Neutrophil (primary cell): Measurements from ENCODE around the gene SKIC8.
A peak's percentile ranks its signal among the peaks of the same experiment; 100 is the strongest.

ENCODE experiments used
- H3K27ac ChIP-seq: fragments of 200-600 bp; sonication (generic); 2 replicates; pipeline ENCODE4 v1.5.1; 2016; ENCODE audit warnings: mild to moderate bottlenecking, moderate library complexity
- H3K27me3 ChIP-seq: fragments of 200-600 bp; sonication (generic); 2 replicates; pipeline ENCODE4 v1.6.0; 2016; ENCODE audit warnings: mild to moderate bottlenecking
- H3K36me3 ChIP-seq: fragments of 200-600 bp; sonication (generic); 2 replicates; pipeline ENCODE4 v1.5.1; 2017
- H3K4me1 ChIP-seq, 2 experiments: fragments of 200-600 bp in 1 of 2; sonication (generic) in 1 of 2; 1 replicate in 1 of 2; 2 replicates in 1 of 2; pipeline versions ENCODE4 v1.5.1 to v1.6.1; 2013 to 2016; ENCODE audit warnings: low read depth in 1 of 2, low read length in 1 of 2, mild to moderate bottlenecking in 1 of 2, moderate library complexity in 1 of 2; ENCODE audit not compliant: control insufficient read depth in 1 of 2, insufficient read depth in 1 of 2
- H3K4me3 ChIP-seq, 2 experiments: fragments of 200-600 bp in 1 of 2; sonication (generic) in 1 of 2; 1 replicate in 1 of 2; 2 replicates in 1 of 2; pipeline ENCODE4 v1.5.1; 2013 to 2016; ENCODE audit warnings: low read depth in 1 of 2, low read length in 1 of 2, mild to moderate bottlenecking in 1 of 2, moderate library complexity in 1 of 2
- H3K9me3 ChIP-seq: fragments of 200-600 bp; sonication (generic); 2 replicates; pipeline ENCODE4 v1.5.1; 2016
- TF ChIP-seq, protein P1 (sequence below): fragments of 200-600 bp; sonication (generic); IDR thresholded peaks from 2 replicates; pipeline ENCODE4 v1.5.1; 2016; ENCODE audit warnings: antibody characterized with exemption

Gene SKIC8

DNA sequence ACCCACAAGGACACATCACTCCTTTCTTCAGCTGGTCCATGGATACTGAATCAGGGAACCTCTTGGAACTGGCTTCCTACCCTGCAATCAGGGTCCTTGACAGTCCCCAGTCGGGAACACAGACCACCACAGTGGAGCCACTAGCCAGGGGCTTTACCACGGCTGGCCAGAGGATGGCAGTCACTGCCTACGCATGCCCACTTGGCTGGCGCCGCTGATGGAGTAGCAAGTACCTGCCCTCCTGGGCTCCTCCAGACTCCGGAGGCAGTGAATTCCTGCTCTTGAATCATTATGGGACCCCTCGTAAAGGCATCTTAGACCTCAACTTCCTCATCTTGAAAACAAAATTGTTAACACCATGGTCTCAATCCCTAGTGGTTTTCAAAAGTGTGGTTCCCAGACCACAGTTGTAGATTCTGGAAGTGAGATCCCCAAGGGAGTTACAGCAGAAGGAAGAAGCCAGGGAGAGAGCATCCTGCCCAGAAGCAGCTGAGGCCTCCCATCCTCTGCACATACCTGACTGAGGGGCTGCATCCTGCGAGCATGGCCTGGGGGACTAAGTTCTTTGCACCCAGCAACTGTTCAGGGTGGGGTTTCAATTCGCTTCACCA lies 9.1 kb upstream of the SKIC8 start:
- H3K4me1 ChIP-seq: peaks cover 4 to 5% of the 10 kb centered on the region in 2 experiments
- H3K27ac ChIP-seq: no peak overlapping the region
- no peaks in the 10 kb centered on the region for H3K9me3 ChIP-seq
- H3K36me3 ChIP-seq: no peaks in the 10 kb centered on the region
- no peak overlapping the region for H3K4me3 ChIP-seq
- TF ChIP-seq, protein P1, sequence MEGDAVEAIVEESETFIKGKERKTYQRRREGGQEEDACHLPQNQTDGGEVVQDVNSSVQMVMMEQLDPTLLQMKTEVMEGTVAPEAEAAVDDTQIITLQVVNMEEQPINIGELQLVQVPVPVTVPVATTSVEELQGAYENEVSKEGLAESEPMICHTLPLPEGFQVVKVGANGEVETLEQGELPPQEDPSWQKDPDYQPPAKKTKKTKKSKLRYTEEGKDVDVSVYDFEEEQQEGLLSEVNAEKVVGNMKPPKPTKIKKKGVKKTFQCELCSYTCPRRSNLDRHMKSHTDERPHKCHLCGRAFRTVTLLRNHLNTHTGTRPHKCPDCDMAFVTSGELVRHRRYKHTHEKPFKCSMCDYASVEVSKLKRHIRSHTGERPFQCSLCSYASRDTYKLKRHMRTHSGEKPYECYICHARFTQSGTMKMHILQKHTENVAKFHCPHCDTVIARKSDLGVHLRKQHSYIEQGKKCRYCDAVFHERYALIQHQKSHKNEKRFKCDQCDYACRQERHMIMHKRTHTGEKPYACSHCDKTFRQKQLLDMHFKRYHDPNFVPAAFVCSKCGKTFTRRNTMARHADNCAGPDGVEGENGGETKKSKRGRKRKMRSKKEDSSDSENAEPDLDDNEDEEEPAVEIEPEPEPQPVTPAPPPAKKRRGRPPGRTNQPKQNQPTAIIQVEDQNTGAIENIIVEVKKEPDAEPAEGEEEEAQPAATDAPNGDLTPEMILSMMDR: peak; percentile 40
- H3K27me3 ChIP-seq: no peaks in the 10 kb centered on the region

DNA sequence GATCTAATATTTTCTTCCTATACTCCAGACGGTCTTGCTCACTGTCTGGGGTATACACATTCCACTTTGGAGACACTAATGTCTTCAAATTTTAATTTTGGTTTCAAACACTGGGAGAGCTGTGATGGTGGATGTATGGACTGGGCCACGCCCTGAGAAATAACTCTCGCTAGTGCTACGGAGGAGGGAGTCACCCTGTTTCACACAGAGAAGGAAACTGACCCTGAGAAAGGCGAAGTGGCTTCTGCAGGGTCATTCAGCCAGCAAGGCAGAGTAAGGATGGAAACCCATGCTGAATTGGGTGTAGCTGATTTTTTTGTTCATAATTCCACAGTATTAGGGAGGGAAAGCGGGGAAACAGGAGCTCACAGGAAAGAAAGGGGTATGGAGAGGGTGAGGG lies 8.6 kb upstream of the SKIC8 start:
- H3K36me3 ChIP-seq: no peaks in the 10 kb centered on the region
- no peak overlapping the region for H3K4me3 ChIP-seq
- peaks cover 4 to 5% of the 10 kb centered on the region in 2 experiments for H3K4me1 ChIP-seq
- H3K27ac ChIP-seq: no peak overlapping the region
- TF ChIP-seq, protein P1: no peak
- no peaks in the 10 kb centered on the region for H3K27me3 ChIP-seq
- no peaks in the 10 kb centered on the region for H3K9me3 ChIP-seq

DNA sequence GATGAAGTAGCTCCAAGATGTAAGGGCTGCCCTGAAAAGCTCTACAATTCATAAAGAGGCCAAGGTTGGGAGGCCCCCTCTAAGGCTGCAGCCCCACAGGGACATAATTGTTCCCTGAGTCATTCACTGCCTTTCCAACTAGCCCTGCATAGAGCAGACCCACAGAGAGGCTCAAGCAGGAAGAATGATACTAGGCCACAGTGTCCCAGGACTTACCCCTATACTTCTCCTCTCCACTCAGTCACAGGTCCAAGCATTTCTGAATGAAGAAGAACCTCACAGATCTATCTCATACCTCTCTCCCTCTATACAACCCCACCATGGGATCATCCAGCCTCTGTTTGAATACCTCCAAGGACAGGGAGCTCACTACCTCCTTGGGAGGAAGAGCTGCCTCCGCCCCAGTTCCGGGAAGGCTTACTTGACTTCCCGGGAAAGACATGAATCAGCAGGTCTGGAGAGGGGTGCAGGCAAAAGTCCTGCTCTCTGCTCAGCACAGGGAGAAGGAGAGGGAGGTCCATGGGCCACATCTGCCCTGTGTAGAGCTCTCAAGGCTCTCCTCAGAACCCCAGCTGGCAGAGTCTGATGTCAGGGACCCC lies 6.9 kb upstream of the SKIC8 start:
- H3K4me3 ChIP-seq: no peak overlapping the region
- H3K27ac ChIP-seq: no peak overlapping the region
- no peaks in the 10 kb centered on the region for H3K9me3 ChIP-seq
- H3K27me3 ChIP-seq: no peaks in the 10 kb centered on the region
- H3K4me1 ChIP-seq: peaks cover 12 to 21% of the 10 kb centered on the region in 2 experiments
- TF ChIP-seq, protein P1: no peak
- H3K36me3 ChIP-seq: no peaks in the 10 kb centered on the region

DNA sequence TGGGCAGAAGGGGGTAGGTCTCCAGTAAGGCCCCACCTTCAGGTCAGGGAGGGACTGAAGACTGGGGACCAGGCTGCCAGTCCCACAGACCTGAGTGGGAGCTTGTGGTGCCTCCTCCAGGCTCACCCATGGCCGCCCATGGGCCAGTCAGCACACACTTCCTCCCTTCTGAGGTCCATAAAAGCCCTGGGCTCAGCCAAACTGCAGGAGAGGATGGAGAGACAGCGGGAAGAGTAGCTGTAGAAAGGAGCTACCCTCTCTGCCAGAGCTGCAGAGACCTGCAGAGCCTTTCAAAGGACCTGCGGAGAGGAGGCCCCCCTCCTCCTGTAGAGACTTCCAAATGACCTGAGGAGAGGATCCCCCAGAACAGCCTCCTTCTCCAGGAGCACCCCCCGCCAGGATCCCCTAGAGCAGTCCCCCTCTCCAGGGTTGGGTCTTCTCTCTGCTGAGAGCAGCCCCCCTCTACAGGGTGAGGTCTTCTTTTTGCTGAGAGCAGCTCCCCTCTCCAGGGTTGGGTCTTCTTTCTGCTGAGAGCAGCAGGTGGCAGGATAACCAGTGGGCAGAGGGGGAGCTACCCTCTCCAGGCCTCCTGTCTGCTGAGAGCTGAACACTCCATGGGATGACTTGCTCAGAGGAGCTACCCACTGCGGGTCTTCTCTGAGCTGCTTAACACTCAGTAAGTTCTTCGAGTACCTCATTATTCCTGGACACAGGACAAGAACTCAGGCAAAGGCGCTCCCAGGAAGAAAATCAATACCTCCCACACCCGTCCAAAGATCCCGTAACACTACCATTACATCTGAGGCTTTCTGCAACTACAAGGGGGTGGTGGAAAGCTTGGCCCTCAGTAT lies 5.0 kb upstream of the SKIC8 start:
- Histone ChIP-seq H3K9me3 (no peaks in the 10 kb centered on the region), H3K27ac (no peak overlapping the region), H3K4me1 (peaks cover 28 to 35% of the 10 kb centered on the region in 2 experiments)

DNA sequence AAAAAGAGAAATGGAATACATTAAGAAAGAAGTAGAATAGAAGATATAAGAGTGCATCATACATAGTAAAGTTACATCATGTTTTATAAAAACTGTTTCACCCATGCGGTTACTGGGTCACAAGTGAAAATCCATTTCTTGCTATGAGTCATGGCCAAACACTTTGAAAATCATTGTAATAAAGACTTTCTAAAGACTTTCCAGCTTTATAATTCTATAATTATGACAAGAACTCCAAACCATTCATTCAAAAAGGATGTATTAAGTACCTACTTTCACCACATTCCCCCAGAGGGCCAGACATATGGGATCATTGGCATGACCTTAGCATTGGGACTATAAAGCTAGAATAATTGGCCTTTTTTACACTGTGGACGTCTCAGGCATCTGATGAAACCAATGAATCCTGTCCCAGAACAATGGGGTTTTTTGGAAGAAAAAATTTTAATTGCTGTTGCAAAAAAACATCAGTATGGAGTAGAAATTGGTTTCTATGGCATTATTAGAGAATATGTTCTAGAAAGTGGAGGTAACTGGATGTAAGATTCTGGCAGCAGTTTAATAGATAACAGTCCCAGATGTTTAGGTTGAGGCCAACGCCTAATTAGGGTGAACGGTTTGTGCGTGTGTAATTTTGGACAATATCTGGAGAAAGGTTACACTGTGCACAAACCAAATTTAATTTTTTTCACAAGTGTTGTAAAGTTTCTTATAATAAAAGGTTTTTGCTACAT lies 3.3 kb upstream of the SKIC8 start:
- Histone ChIP-seq H3K4me3 (no peak overlapping the region), H3K4me1 (peaks cover 36 to 45% of the 10 kb centered on the region in 2 experiments), H3K36me3 (no peaks in the 10 kb centered on the region), H3K27me3 (no peaks in the 10 kb centered on the region), H3K9me3 (no peaks in the 10 kb centered on the region), H3K27ac (no peak overlapping the region)
- TF ChIP-seq, protein P1: no peak

More for the DNA sequence above, 5.0 kb upstream of the SKIC8 start:
- TF ChIP-seq, protein P1: no peak
- H3K27me3 ChIP-seq: no peaks in the 10 kb centered on the region
- H3K36me3 ChIP-seq: no peaks in the 10 kb centered on the region
- no peak overlapping the region for H3K4me3 ChIP-seq
